HepG2 (cell line): ENCODE data around the gene ADSS1.

Experiments used
- AGO2 ChIP-seq: fragments of 200-400 bp; formaldehyde crosslinking; optimal IDR thresholded peaks from 2 replicates; pipeline ENCODE3; 2017; ENCODE audit warnings: mild to moderate bottlenecking, low read depth, low read length, moderate library complexity
- BCL6 ChIP-seq: IDR thresholded peaks from 2 replicates; pipeline ENCODE4 v1.6.1; 2016; ENCODE audit warnings: missing genetic modification reagents, missing compliant biosample characterization
- CTCF ChIP-seq: sonication (generic); formaldehyde crosslinking; IDR thresholded peaks from 2 replicates; pipeline ENCODE4 v1.5.0; 2020; ENCODE audit warnings: mild to moderate bottlenecking, missing genetic modification reagents, moderate library complexity
- DMTF1 ChIP-seq: sonication (generic); formaldehyde crosslinking; IDR thresholded peaks from 2 replicates; pipeline ENCODE4 v1.4.0; 2020; ENCODE audit warnings: mild to moderate bottlenecking, missing genetic modification reagents
- EZH2 ChIP-seq: conservative IDR thresholded peaks from 2 replicates; pipeline ENCODE4 v1.6.1; 2012; ENCODE audit warnings: mild to moderate bottlenecking, low read depth, low read length, moderate library complexity
- KAT8 ChIP-seq: IDR thresholded peaks from 2 replicates; pipeline ENCODE4 v1.6.1; 2016; ENCODE audit warnings: missing genetic modification reagents, missing compliant biosample characterization
- PHF21A ChIP-seq: sonication (generic); formaldehyde crosslinking; IDR thresholded peaks from 2 replicates; pipeline ENCODE4 v1.5.0; 2020; ENCODE audit warnings: mild to moderate bottlenecking, missing genetic modification reagents
- PHF8 ChIP-seq: sonication (generic); formaldehyde crosslinking; IDR thresholded peaks from 2 replicates; pipeline ENCODE4 v1.5.0; 2020; ENCODE audit warnings: missing genetic modification reagents
- ZBTB4 ChIP-seq: sonication (generic); formaldehyde crosslinking; IDR thresholded peaks from 2 replicates; pipeline ENCODE4 v1.4.0; 2020; ENCODE audit warnings: missing genetic modification reagents, mild to moderate bottlenecking, borderline replicate concordance
- ZNF121 ChIP-seq: sonication (generic); formaldehyde crosslinking; IDR thresholded peaks from 2 replicates; pipeline ENCODE4 v1.5.0; 2020; ENCODE audit warnings: mild to moderate bottlenecking, missing genetic modification reagents
- ZNF235 ChIP-seq: sonication (generic); formaldehyde crosslinking; IDR thresholded peaks from 2 replicates; pipeline ENCODE4 v1.8.1; 2023; ENCODE audit warnings: mild to moderate bottlenecking, missing genetic modification reagents, borderline replicate concordance
- ZNF549 ChIP-seq: sonication (generic); formaldehyde crosslinking; IDR thresholded peaks from 2 replicates; pipeline ENCODE4 v1.5.0; 2020; ENCODE audit warnings: missing genetic modification reagents
- ZNF703 ChIP-seq: sonication (generic); formaldehyde crosslinking; IDR thresholded peaks from 2 replicates; pipeline ENCODE4 v1.5.1; 2020; ENCODE audit warnings: missing genetic modification reagents, mild to moderate bottlenecking, moderate library complexity, borderline replicate concordance
- ZZZ3 ChIP-seq: sonication (generic); formaldehyde crosslinking; IDR thresholded peaks from 2 replicates; pipeline ENCODE4 v1.4.0; 2020; ENCODE audit warnings: missing genetic modification reagents, mild to moderate bottlenecking, borderline replicate concordance

- TF ChIP-seq DMTF1, result no peak
- TF ChIP-seq ZNF235 (CRISPR knock-in tag), result no peak
- TF ChIP-seq ZNF549 (CRISPR knock-in tag), result no peak
- TF ChIP-seq EZH2, result no peak
- TF ChIP-seq BCL6, result no peak
- TF ChIP-seq PHF8 (CRISPR knock-in tag), result no peak
- TF ChIP-seq KAT8 (CRISPR knock-in tag), result no peak
- no peak for TF ChIP-seq AGO2
- 0 out of 2 replicates have a peak, but pooled peaks have one; percentile 11 for TF ChIP-seq CTCF (CRISPR knock-in tag)
- no peak for TF ChIP-seq PHF21A (CRISPR knock-in tag)
- no peak for TF ChIP-seq ZNF703 (CRISPR knock-in tag)
- no peak for TF ChIP-seq ZZZ3 (CRISPR knock-in tag)
- TF ChIP-seq ZNF121 (CRISPR knock-in tag), result no peak
- TF ChIP-seq ZBTB4 (CRISPR knock-in tag), result no peak
These were observed 8.6 kb upstream of the ADSS1 start for GRCh38 chr14:104715416-104715815.
